Neuronal stem cell (in vitro differentiated cells): ENCODE data around the gene SLC28A1.

Experiments used
- DNase-seq: peaks from one replicate; pipeline ENCODE4 v3.0.0-alpha.2; 2013; ENCODE audit warnings: low spot score
- H2AFZ ChIP-seq: one replicate; pipeline ENCODE4 v1.6.1; 2013; ENCODE audit warnings: mild to moderate bottlenecking, low read length, inconsistent platforms
- H2AK5ac ChIP-seq: 2 replicates; pipeline ENCODE4 v1.6.1; 2013; ENCODE audit warnings: low read depth, mild to moderate bottlenecking, inconsistent platforms, low read length, moderate library complexity, mixed read lengths
- H2BK120ac ChIP-seq: 2 replicates; pipeline ENCODE4 v1.6.1; 2013; ENCODE audit warnings: low read depth, mild to moderate bottlenecking, inconsistent platforms, low read length, moderate library complexity, mixed read lengths
- H2BK12ac ChIP-seq: one replicate; pipeline ENCODE4 v1.6.1; 2013; ENCODE audit warnings: low read length, inconsistent platforms
- H2BK15ac ChIP-seq: 2 replicates; pipeline ENCODE4 v1.6.1; 2013; ENCODE audit warnings: mild to moderate bottlenecking, low read length, inconsistent platforms, mixed read lengths
- H2BK5ac ChIP-seq: one replicate; pipeline ENCODE4 v1.6.1; 2013; ENCODE audit warnings: inconsistent platforms, mild to moderate bottlenecking, low read length, moderate library complexity
- H3K14ac ChIP-seq: one replicate; pipeline ENCODE4 v1.6.1; 2013; ENCODE audit warnings: low read length, inconsistent platforms
- H3K18ac ChIP-seq: 2 replicates; pipeline ENCODE4 v1.6.1; 2013; ENCODE audit warnings: low read length, inconsistent platforms
- H3K23ac ChIP-seq: 2 replicates; pipeline ENCODE4 v1.6.1; 2013; ENCODE audit warnings: low read depth, mild to moderate bottlenecking, mixed read lengths, low read length, inconsistent platforms; ENCODE audit not compliant: poor library complexity
- H3K27ac ChIP-seq: replicated peaks from 3 replicates; pipeline ENCODE4 v1.5.1; 2013; ENCODE audit warnings: low read length, inconsistent platforms
- H3K27me3 ChIP-seq, 3 experiments: 2 replicates each; pipeline ENCODE4 v1.6.1; 2013; ENCODE audit warnings: low read length in 3 of 3, mild to moderate bottlenecking in 2 of 3, inconsistent platforms in 1 of 3, low read depth in 1 of 3, mixed read lengths in 1 of 3, moderate library complexity in 1 of 3; ENCODE audit not compliant: control insufficient read depth in 3 of 3, insufficient read depth in 3 of 3
- H3K36me3 ChIP-seq, 2 donors: replicated peaks in 1 of 2; 2 replicates each; pipeline ENCODE4 v1.6.1; 2013; ENCODE audit warnings: low read length in 2 of 2; ENCODE audit not compliant: control insufficient read depth in 2 of 2, insufficient read depth in 2 of 2
- H3K4ac ChIP-seq: 2 replicates; pipeline ENCODE4 v1.6.1; 2013; ENCODE audit warnings: inconsistent platforms, mild to moderate bottlenecking, low read length, moderate library complexity
- H3K4me1 ChIP-seq, 2 donors: 1 replicate in 1 of 2; 2 replicates in 1 of 2; pipeline ENCODE4 v1.6.1; 2013; ENCODE audit warnings: low read length in 2 of 2, low read depth in 1 of 2; ENCODE audit not compliant: control insufficient read depth in 2 of 2, insufficient read depth in 1 of 2
- H3K4me2 ChIP-seq: one replicate; pipeline ENCODE4 v1.6.1; 2013; ENCODE audit warnings: mild to moderate bottlenecking, low read length, inconsistent platforms; ENCODE audit not compliant: insufficient read depth, poor library complexity, severe bottlenecking
- H3K4me3 ChIP-seq, 2 donors: 2 replicates each; pipeline ENCODE4 v1.5.1; 2013; ENCODE audit warnings: low read length in 2 of 2, mild to moderate bottlenecking in 2 of 2, inconsistent platforms in 1 of 2, moderate library complexity in 1 of 2
- H3K79me1 ChIP-seq: one replicate; pipeline ENCODE4 v1.6.1; 2013; ENCODE audit warnings: low read depth, mild to moderate bottlenecking, inconsistent platforms, low read length, moderate library complexity
- H3K9ac ChIP-seq: one replicate; pipeline ENCODE4 v1.6.1; 2013; ENCODE audit warnings: mild to moderate bottlenecking, low read depth, low read length, inconsistent platforms; ENCODE audit not compliant: poor library complexity
- H3K9me3 ChIP-seq, 2 donors: replicated peaks in 1 of 2; 2 replicates each; pipeline versions ENCODE3 to v1.6.1; 2013; ENCODE audit warnings: low read length in 2 of 2, mild to moderate bottlenecking in 2 of 2, inconsistent platforms in 1 of 2, low read depth in 1 of 2, mixed read lengths in 1 of 2, moderate library complexity in 1 of 2; ENCODE audit not compliant: control insufficient read depth in 2 of 2, insufficient read depth in 1 of 2
- H4K8ac ChIP-seq: one replicate; pipeline ENCODE4 v1.6.1; 2013; ENCODE audit warnings: low read depth, mild to moderate bottlenecking, inconsistent platforms, low read length, moderate library complexity
- H4K91ac ChIP-seq: one replicate; pipeline ENCODE4 v1.6.1; 2013; ENCODE audit warnings: low read length, low read depth, mild to moderate bottlenecking, inconsistent platforms; ENCODE audit not compliant: poor library complexity
- WGBS, 2 donors: extraction: QIAGEN DNeasy Blood & Tissue Kit; methylation state at CpG; one replicate each; pipeline ENCODE4 v1.1.7; 2013; ENCODE audit warnings: missing lambda C conversion rate in 2 of 2, mixed read lengths in 1 of 2; ENCODE audit not compliant: insufficient read length in 2 of 2, insufficient replicate concordance in 1 of 2; ENCODE audit errors: extremely low coverage in 2 of 2; 5-methylcytosine and 5-hydroxymethylcytosine counted together

Gene SLC28A1

GRCh38 chr15:84836844-84837243 lies 47.6 kb upstream of the SLC28A1 start:
- Histone ChIP-seq H3K4me2 (no peak overlapping the region), H3K27me3 (peaks cover 0 to 19% (median 0%) of the 10 kb centered on the region in 3 experiments), H2BK120ac (no peak overlapping the region), H2AK5ac (no peak overlapping the region), H3K4me3 (no peak overlapping the region), H3K18ac (no peak overlapping the region), H3K9me3 (no peaks in the 10 kb centered on the region), H2BK15ac (no peak overlapping the region), H3K79me1 (no peaks in the 10 kb centered on the region), H4K8ac (no peak overlapping the region), H3K14ac (no peak overlapping the region), H3K9ac (no peak overlapping the region), H3K4me1 (no peaks in the 10 kb centered on the region), H3K36me3 (peaks cover 0 to 4% of the 10 kb centered on the region in 2 donors), H3K23ac (no peak overlapping the region), H2AFZ (no peak overlapping the region), H2BK12ac (no peak overlapping the region), H3K4ac (no peak overlapping the region), H4K91ac (no peak overlapping the region), H3K27ac (no peak overlapping the region), H2BK5ac (no peak overlapping the region)
- no peak for DNase-seq
- no CpG with 5 or more reads among the region's 1 CpG for WGBS, 2 donors

GRCh38 chr15:84839714-84840113 lies 44.7 kb upstream of the SLC28A1 start:
- Histone ChIP-seq H2BK15ac (no peak overlapping the region), H3K27ac (no peak overlapping the region), H3K36me3 (peaks cover 0 to 2% of the 10 kb centered on the region in 2 donors), H3K9ac (no peak overlapping the region), H3K18ac (peak overlapping the region; percentile 21), H3K23ac (peak overlapping the region; percentile 50), H2BK12ac (no peak overlapping the region), H2AK5ac (no peak overlapping the region), H3K4me1 (no peaks in the 10 kb centered on the region), H3K4me3 (no peak overlapping the region), H3K4ac (no peak overlapping the region), H3K9me3 (no peaks in the 10 kb centered on the region), H3K14ac (no peak overlapping the region), H3K4me2 (no peak overlapping the region), H3K27me3 (peaks cover 0 to 26% (median 0%) of the 10 kb centered on the region in 3 experiments), H2AFZ (no peak overlapping the region), H2BK120ac (no peak overlapping the region), H3K79me1 (no peaks in the 10 kb centered on the region), H2BK5ac (no peak overlapping the region), H4K91ac (no peak overlapping the region), H4K8ac (no peak overlapping the region)
- no peak for DNase-seq
- WGBS, 2 donors, result no CpG with 5 or more reads among the region's 23 CpGs

- no peak overlapping the region for H2AK5ac ChIP-seq
- H2AFZ ChIP-seq, result no peak overlapping the region
- no peak overlapping the region for H3K4ac ChIP-seq
- H3K9ac ChIP-seq, result no peak overlapping the region
- H2BK5ac ChIP-seq, result no peak overlapping the region
- WGBS, 2 donors, result no CpG with 5 or more reads among the region's 10 CpGs
- H3K9me3 ChIP-seq, result no peaks in the 10 kb centered on the region
- DNase-seq, result no peak
- no peak overlapping the region for H3K4me3 ChIP-seq
- no peak overlapping the region for H2BK120ac ChIP-seq
- no peak overlapping the region for H3K27ac ChIP-seq
- H3K14ac ChIP-seq, result no peak overlapping the region
- H3K4me1 ChIP-seq, result no peaks in the 10 kb centered on the region
- H4K8ac ChIP-seq, result no peak overlapping the region
- H3K23ac ChIP-seq, result no peak overlapping the region
- no peak overlapping the region for H2BK15ac ChIP-seq
- no peak overlapping the region for H3K18ac ChIP-seq
- H3K79me1 ChIP-seq, result no peaks in the 10 kb centered on the region
- H2BK12ac ChIP-seq, result no peak overlapping the region
- H3K27me3 ChIP-seq, result peaks cover 0 to 26% (median 0%) of the 10 kb centered on the region in 3 experiments
- no peak overlapping the region for H4K91ac ChIP-seq
- H3K4me2 ChIP-seq, result no peak overlapping the region
- peaks cover 0 to 2% of the 10 kb centered on the region in 2 donors for H3K36me3 ChIP-seq
Measured at GRCh38 chr15:84840255-84840654, 44.2 kb upstream of the SLC28A1 start.

GRCh38 chr15:84840741-84841429 lies 43.6 kb upstream of the SLC28A1 start:
- no peak overlapping the region for H2AFZ ChIP-seq
- WGBS, 2 donors, result no CpG with 5 or more reads among the region's 12 CpGs
- no peaks in the 10 kb centered on the region for H3K4me1 ChIP-seq

More at GRCh38 chr15:84840741-84841429, 43.6 kb upstream of the SLC28A1 start:
- H3K4me2 ChIP-seq, result no peak overlapping the region
- H3K36me3 ChIP-seq, result no peaks in the 10 kb centered on the region
- no peak overlapping the region for H3K23ac ChIP-seq
- no peak overlapping the region for H3K4me3 ChIP-seq
- no peak overlapping the region for H3K14ac ChIP-seq
- no peak overlapping the region for H3K9ac ChIP-seq
- no peak overlapping the region for H4K8ac ChIP-seq
- no peak overlapping the region for H2BK5ac ChIP-seq
- DNase-seq, result no peak
- H3K27ac ChIP-seq, result no peak overlapping the region
- no peak overlapping the region for H2AK5ac ChIP-seq
- no peaks in the 10 kb centered on the region for H3K79me1 ChIP-seq
- H3K27me3 ChIP-seq, result peaks cover 0 to 25% (median 0%) of the 10 kb centered on the region in 3 experiments
- no peaks in the 10 kb centered on the region for H3K9me3 ChIP-seq
- no peak overlapping the region for H2BK120ac ChIP-seq
- peak overlapping the region; percentile 42 for H3K18ac ChIP-seq
- H2BK12ac ChIP-seq, result no peak overlapping the region
- H4K91ac ChIP-seq, result no peak overlapping the region
- no peak overlapping the region for H3K4ac ChIP-seq
- no peak overlapping the region for H2BK15ac ChIP-seq
